ENCODE data around the gene SPTB.

DNA sequence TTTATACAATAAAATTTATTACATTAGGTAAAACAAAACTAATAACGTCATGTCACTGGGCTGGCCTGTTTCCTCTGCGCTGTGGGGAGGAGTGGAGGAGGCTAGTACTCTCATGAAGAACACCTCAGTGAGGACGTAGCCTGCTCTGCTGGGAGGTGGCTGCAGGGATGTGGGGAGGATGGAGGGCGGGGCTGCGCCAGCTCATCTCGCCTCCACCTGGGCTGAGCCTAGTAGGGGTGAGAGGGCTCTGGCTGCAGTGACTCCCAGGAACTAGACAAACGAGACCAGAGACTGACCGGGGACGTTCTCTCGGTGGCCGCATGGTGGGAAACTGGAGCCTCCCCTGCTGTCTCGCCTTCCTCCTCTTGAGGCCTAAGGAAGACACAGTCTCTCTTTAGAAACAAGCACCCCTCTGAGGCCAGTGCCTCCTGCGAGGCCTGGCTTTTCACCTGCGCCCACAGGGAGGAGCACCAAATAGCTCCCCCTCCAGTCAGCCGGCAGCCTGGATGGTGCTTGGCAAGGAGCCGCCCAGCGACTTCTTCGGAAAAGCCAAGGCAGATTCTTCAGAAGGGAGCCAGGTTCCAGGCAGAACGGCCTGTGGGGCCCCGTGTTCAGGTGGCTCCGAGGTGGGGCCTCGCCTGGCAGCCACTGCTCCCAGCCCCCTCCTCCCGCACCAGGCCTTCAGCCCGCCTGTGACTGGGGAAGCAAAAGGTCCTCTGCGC is 113.1 kb downstream of the SPTB start:
- TF ChIP-seq, protein P1, sequence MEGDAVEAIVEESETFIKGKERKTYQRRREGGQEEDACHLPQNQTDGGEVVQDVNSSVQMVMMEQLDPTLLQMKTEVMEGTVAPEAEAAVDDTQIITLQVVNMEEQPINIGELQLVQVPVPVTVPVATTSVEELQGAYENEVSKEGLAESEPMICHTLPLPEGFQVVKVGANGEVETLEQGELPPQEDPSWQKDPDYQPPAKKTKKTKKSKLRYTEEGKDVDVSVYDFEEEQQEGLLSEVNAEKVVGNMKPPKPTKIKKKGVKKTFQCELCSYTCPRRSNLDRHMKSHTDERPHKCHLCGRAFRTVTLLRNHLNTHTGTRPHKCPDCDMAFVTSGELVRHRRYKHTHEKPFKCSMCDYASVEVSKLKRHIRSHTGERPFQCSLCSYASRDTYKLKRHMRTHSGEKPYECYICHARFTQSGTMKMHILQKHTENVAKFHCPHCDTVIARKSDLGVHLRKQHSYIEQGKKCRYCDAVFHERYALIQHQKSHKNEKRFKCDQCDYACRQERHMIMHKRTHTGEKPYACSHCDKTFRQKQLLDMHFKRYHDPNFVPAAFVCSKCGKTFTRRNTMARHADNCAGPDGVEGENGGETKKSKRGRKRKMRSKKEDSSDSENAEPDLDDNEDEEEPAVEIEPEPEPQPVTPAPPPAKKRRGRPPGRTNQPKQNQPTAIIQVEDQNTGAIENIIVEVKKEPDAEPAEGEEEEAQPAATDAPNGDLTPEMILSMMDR (optimal IDR thresholded peaks at IDR 0.05 in 1 of 3, IDR thresholded peaks at IDR 0.05 in 1 of 3, conservative IDR thresholded peaks at IDR 0.05 in 1 of 3; ENCODE audit: extremely low read depth in 1 of 3, insufficient read depth in 2 of 3, low read length in 3 of 3), result peak in 2 of 3 experiments; percentile 6 to 16
- TF ChIP-seq EZH2 (IDR thresholded peaks at IDR 0.05; ENCODE audit: low read length), result no peak

Data from keratinocyte (primary cell).